ENCODE measurements around the gene AGTRAP. TPM values are rescaled to one million over a fixed set of nuclear protein-coding genes. Genes with fewer than 3 reads are reported as not detected.

Gene AGTRAP
- total RNA-seq, 2 experiments from 2014 or later = 8.9 to 9.4 TPM

DNA sequence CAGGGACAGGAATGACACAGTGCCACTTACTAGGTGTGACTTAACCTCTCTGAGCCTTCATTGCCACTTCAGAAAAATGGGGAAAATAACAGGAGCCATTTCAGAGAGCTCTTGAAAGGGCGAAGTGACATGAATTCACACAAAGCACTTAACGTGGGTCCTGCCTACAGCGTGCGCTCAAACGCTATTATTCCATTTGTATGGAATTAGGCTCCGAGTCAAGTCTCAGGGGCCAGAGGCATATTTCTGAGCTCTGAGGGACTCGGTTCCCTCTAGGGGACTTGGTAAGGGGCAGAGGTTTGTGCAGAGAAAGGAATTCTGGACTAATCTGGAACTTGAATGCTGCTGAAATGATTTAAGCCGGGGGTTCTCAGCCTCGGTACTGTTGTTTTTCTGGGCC is 30.3 kb upstream of the AGTRAP start:
- POLR2A ChIA-PET = interaction anchor here (1.1 kb wide), 1 partner anchor 19 kb away, joined by 3 read pairs; no protein-coding TSS in a partner anchor
- ATAC-seq = no peak
- no peak overlapping the region for H3K4me3 Mint-ChIP-seq

GRCh38 chr1:11706292-11706691 is 29.6 kb upstream of the AGTRAP start:
- Mint-ChIP-seq H3K4me1 (ENCODE audit: low read depth) (no peaks in the 10 kb centered on the region), H3K36me3 (ENCODE audit: low read depth) (no peaks in the 10 kb centered on the region), H3K27me3 (no peaks in the 10 kb centered on the region), H3K27ac (no peak overlapping the region), H3K4me3 (no peak overlapping the region), H3K9me3 (no peaks in the 10 kb centered on the region)
- TF ChIP-seq, protein P1, sequence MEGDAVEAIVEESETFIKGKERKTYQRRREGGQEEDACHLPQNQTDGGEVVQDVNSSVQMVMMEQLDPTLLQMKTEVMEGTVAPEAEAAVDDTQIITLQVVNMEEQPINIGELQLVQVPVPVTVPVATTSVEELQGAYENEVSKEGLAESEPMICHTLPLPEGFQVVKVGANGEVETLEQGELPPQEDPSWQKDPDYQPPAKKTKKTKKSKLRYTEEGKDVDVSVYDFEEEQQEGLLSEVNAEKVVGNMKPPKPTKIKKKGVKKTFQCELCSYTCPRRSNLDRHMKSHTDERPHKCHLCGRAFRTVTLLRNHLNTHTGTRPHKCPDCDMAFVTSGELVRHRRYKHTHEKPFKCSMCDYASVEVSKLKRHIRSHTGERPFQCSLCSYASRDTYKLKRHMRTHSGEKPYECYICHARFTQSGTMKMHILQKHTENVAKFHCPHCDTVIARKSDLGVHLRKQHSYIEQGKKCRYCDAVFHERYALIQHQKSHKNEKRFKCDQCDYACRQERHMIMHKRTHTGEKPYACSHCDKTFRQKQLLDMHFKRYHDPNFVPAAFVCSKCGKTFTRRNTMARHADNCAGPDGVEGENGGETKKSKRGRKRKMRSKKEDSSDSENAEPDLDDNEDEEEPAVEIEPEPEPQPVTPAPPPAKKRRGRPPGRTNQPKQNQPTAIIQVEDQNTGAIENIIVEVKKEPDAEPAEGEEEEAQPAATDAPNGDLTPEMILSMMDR (IDR thresholded peaks at IDR 0.05) = no peak
- ChIA-PET POLR2A (no interaction called here), CTCF (interaction anchor here (1.3 kb wide), 1 partner anchor 56 kb away, joined by 3 read pairs; no protein-coding TSS in a partner anchor)
- ATAC-seq (no peak), DNase-seq (no peak)
- intact Hi-C loops (cut with micrococcal nuclease) = no loop called here

More for the DNA sequence above, 30.3 kb upstream of the AGTRAP start:
- Mint-ChIP-seq H3K4me1 (ENCODE audit: low read depth) (no peaks in the 10 kb centered on the region), H3K9me3 (no peaks in the 10 kb centered on the region), H3K27me3 (no peaks in the 10 kb centered on the region), H3K27ac (no peak overlapping the region), H3K36me3 (ENCODE audit: low read depth) (no peaks in the 10 kb centered on the region)
- intact Hi-C loops (cut with micrococcal nuclease) = no loop called here
- CTCF ChIA-PET = interaction anchor here (1.3 kb wide), 1 partner anchor 55 kb away, joined by 3 read pairs; no protein-coding TSS in a partner anchor
- no peak for DNase-seq
- TF ChIP-seq, protein P1 (IDR thresholded peaks at IDR 0.05) = no peak

- Mint-ChIP-seq H3K4me1 (ENCODE audit: low read depth) (no peaks in the 10 kb centered on the region), H3K27ac (no peak overlapping the region), H3K36me3 (ENCODE audit: low read depth) (no peaks in the 10 kb centered on the region), H3K4me3 (no peak overlapping the region), H3K9me3 (no peaks in the 10 kb centered on the region), H3K27me3 (no peaks in the 10 kb centered on the region)
- ChIA-PET CTCF (interaction anchor here (0.7 kb wide), 1 partner anchor 58 kb away, joined by 3 read pairs; no protein-coding TSS in a partner anchor), POLR2A (interaction anchor here (0.6 to 1.1 kb wide), 2 partner anchors 12 to 26 kb away, joined by 3 to 4 read pairs; no protein-coding TSS in a partner anchor)
- DNase-seq = no peak
- TF ChIP-seq, protein P1 (IDR thresholded peaks at IDR 0.05) = no peak
- ATAC-seq = no peak
- intact Hi-C loops (cut with micrococcal nuclease) = no loop called here
Measured at GRCh38 chr1:11707621-11708276, 28.2 kb upstream of the AGTRAP start.

DNA sequence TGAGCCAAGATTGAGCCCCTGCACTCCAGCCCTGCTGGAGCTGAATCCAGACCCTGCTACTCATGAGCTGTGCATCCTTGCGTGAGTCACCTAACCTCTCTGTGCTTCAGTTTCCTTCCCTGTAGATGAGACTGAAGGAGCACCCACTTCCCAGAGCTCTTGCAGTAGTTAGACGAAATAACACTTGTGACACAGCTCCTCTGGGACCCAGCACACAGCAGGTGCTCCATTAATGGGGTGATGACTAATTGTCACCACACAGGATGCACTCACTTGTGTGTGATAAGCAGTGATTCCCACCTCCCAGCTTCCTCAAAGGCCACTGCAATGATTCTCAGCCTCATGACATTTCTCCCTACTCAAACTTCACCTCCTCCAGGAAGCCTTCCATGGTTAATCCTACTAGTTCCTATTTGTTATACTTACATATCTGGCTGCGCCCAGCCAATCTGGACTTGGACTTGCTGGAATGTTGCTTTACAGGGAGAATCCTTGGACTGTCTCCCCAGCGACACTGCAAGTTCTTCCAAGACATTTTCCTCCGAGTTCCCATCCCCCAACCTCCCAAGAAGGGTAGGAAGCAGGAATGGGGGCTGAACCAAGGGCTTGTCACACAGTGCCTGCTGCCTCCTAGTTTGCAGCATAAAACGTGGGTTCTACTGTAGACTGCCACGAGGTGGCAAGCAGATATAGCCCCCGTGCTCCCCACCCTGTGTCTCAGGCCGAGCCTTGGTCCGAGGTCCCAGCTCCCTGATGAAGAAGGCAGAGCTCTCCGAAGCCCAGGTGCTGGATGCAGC is 27.2 kb upstream of the AGTRAP start:
- intact Hi-C loops (cut with micrococcal nuclease) = no loop called here
- Mint-ChIP-seq H3K27ac (no peak overlapping the region), H3K4me3 (no peak overlapping the region), H3K9me3 (no peaks in the 10 kb centered on the region), H3K4me1 (ENCODE audit: low read depth) (no peaks in the 10 kb centered on the region), H3K27me3 (no peaks in the 10 kb centered on the region), H3K36me3 (ENCODE audit: low read depth) (no peaks in the 10 kb centered on the region)
- peak; percentile 57 for ATAC-seq
- DNase-seq = peak; percentile 24
- POLR2A ChIA-PET = no interaction called here
- CTCF ChIA-PET = interaction anchor here (0.7 to 5.1 kb wide), 5 partner anchors 11 to 63 kb away, joined by 3 to 26 read pairs (median 3); partner anchors contain the start of gene FBXO6
- TF ChIP-seq, protein P1 (IDR thresholded peaks at IDR 0.05) = no peak

Measured in activated CD8-positive, alpha-beta T cell treated with anti-CD3 and anti-CD28 coated beads for 36 hours (primary cell).